LHCN-M2 (cell line): ENCODE results near the gene GAL3ST1. TPM values are rescaled to one million over a fixed set of nuclear protein-coding genes. Genes with fewer than 3 reads are reported as not detected.
A peak's percentile ranks its signal among the peaks of the same experiment; 100 is the strongest.
"Not testable (repeated sequence)": the region's sequence is repeated elsewhere in the genome, so short reads cannot be mapped to it uniquely, and the experiment has no call there.

Experiments used
- DNase-seq: peaks from one replicate; pipeline ENCODE4 v3.0.0-alpha.2; 2012; ENCODE audit warnings: low read depth
- total RNA-seq: library from RNA; depleted of rRNA; stranded (reverse); fragments of >200 nt; gene quantifications from 2 replicates; pipeline ENCODE4 v1.2.3, GENCODE V29; 2014

The GAL3ST1 gene
- total RNA-seq, 1 experiment from 2014 or later, result not detected

DNA sequence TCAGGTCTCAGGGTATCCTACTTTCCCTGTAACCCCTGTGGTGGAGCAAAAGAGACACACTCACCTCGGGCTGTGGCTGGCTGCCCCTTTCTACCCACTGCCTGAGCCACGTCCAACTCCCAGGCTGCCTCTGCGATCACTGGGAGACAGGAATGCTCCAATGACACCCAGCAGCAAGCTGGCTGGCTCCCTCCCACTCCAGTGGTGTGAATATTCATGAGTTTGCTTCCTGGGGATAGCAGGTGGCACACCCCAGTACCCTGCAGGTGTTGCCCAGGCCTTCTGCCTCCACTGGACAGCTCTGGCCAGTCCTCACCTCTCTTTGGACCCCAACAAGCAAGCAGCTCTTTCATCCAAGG lies 9.7 kb downstream of the GAL3ST1 start:
- no peak for DNase-seq

GRCh38 chr22:30564045-30564760 lies 10.3 kb downstream of the GAL3ST1 start:
- DNase-seq, result no peak

GRCh38 chr22:30562366-30562765 lies 12.1 kb downstream of the GAL3ST1 start:
- DNase-seq, result no peak

GRCh38 chr22:30561402-30562189 lies 12.9 kb downstream of the GAL3ST1 start:
- DNase-seq, result no peak

DNA sequence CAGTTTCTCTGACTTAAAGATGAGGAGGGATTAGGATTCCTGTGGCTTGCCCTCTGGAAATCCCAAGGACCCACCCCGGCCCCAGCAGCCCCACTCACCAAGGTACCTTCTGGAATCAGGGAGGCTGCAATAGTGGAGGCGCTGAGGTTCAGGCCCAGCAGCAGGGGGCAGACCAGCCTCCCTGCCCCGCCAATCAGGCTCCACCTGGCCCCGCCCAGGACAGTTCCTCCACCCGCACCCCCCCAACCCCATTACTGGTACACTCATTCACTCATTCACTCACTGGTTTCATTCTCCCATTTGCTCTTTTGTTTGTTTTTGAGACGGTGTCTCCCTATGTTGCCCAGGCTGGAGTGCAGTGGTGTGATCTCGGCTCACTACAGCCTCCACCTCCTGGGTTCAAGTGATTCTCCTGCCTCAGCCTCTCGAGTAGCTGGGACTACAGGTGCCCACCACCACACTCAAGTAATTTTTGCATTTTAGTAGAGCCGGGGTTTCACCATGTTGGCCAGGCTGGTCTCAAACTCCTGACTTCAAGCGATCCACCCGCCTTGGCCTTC lies 13.7 kb downstream of the GAL3ST1 start:
- DNase-seq, result not testable (repeated sequence)

- DNase-seq, result no peak
Measured at GRCh38 chr22:30559889-30560288, 14.6 kb downstream of the GAL3ST1 start.

- no peak for DNase-seq
Measured at GRCh38 chr22:30557243-30557642, 17.2 kb downstream of the GAL3ST1 start.

- DNase-seq, result no peak
Measured at GRCh38 chr22:30556388-30556787, 18.1 kb downstream of the GAL3ST1 start.

GRCh38 chr22:30555282-30556210 lies 18.9 kb downstream of the GAL3ST1 start:
- no peak for DNase-seq

DNA sequence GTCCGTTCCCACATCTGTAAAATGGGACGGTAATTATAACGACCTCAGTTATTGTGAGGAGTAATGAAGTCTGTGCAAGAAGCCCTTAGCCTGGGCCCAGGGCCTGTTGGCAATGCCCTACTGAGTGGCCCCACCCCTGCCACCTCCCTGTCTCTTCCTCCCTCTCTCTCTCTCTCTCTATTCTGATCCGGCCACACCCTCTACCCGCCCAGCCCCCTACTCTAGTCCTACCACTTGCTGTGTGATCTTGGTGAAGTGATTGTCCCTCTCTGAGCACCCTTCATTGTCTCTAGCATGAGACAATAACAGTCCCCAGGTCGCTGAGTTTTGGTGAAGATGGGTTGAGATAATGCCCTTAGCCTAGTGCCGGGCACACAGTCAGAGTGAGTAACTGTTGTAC lies 20.5 kb downstream of the GAL3ST1 start:
- DNase-seq, result no peak

DNA sequence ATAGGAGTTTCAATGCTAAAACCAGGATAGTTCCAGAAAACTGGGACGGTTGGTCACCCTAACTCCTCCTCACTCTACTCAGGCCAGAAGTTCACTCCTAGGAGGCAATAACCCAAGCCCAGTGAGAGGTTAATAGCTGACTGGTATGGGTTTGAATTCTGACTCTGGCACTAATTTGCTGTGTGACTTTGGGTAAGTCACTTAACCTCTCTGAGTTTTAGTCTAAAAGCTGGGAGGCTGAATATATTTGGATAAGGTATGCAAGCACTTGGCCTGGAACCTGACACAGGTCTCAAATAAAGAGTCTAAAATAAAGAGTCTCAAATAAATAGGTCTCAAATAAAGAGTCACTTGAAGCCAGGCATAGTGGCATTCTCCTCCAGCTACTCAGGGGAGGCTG lies 21.7 kb downstream of the GAL3ST1 start:
- DNase-seq, result no peak

DNA sequence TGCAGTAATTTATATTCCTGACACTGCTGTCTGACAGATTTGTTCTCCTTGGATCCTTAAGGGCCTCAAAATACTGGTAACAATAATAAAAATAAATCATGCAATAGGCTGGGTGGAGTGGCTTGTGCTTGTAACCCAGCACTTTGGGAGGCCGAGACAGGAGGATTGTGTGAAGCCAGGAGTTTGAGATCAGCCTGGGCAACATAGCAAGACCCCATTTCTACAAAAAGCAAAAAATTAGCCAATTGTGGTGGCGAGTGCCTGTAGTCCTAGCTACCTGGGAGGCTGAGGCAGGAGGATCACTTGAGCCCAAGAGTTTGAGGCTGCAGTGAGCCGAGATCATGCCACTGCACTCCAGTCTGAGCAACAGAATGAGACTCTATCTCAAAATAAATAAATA lies 22.7 kb downstream of the GAL3ST1 start:
- not testable (repeated sequence) for DNase-seq

- DNase-seq, result no peak
Measured at GRCh38 chr22:30547188-30547587, 27.3 kb downstream of the GAL3ST1 start.

DNA sequence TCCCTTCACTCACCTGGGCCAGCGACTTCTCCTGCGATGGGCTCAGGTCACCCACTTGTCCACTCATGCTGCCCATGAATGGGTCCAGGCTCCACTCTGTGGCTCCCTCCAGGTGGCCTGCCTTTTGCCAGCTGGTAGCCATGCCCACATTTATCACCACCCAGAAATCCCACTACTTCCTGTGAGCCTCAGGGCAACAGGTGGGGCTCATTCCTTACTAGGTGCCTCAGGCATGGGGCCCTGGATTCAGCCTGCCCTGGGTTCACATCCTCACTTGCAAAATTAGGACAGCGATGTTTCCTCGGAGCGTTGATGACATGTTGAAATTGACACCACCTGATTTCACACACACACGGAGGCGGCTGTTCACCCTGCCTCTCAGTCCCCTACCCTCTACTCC lies 27.8 kb downstream of the GAL3ST1 start, which contains the start of gene SEC14L6:
Gene SEC14L6, minus strand, starts transcription at position 126 of the 400 bp plus-strand sequence. Its CDS starts 59 bp downstream, at position 67.
- no peak for DNase-seq

- DNase-seq, result no peak
Measured at GRCh38 chr22:30542811-30543188, 31.7 kb downstream of the GAL3ST1 start.

- no peak for DNase-seq
Measured at GRCh38 chr22:30541961-30542810, 32.3 kb downstream of the GAL3ST1 start.

DNA sequence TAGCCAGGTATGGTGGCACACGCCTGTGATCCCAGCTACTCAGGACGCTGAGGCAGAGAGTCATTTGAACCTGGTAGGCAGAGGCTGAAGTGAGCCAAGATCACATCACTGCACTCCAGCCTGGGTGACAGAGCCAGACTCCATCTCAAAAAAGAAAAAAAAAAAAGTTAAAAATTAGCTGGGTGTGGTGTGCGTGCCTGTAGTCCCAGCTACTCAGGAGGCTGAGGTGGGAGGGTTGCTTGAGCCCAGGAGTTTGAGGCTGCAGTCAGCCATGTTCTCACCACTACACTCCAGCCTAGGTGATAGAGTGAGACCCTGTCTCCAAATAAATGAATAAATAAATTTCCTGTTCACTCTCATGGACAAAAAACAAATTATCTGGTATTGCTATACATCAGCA lies 33.0 kb downstream of the GAL3ST1 start:
- not testable (repeated sequence) for DNase-seq

DNA sequence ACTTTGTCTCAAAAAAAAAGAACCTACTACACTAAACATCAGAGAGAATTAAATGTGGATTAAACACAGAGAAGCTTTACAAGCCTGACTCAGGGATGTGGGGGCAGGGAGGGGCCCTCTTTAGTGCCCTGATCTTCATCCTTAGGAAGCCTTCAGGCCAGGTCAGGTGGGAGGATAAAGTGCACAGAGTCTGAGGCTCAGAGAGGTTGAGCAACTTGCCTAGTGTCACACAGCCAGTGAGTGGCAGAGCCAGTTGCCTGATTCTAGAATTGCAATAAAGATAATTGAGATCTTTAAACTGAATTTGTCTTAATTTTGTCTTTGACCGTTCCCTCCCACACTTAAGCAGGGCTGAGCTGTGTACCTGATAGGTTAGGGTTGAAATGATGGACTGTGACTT lies 35.1 kb downstream of the GAL3ST1 start:
- no peak for DNase-seq

DNA sequence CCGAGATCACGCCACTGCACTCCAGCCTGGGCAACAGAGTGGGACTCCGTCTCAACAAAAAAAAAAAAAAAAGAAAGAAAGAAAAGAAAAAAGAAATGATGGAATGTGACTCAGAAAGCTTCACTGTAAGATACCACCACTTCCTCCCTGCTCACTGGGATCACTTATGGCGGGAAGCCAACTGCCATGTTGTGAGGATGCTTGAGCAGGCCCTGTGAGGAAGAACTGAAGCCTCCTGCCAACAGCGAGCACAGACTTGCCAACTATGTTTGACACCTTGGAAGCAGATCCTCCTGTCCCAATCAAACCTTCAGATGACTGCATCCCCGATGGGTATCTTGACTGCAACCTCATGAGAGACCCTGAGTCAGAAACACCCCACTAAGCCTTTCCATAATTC lies 36.2 kb downstream of the GAL3ST1 start:
- peak; percentile 20 for DNase-seq

GRCh38 chr22:30537083-30537731 lies 37.3 kb downstream of the GAL3ST1 start:
- no peak for DNase-seq
